K562 (cell line): ENCODE data around the gene SLC39A13. TPM values are rescaled to one million over a fixed set of nuclear protein-coding genes. Genes with fewer than 3 reads are reported as not detected.

Source experiments
- BRF1 ChIP-seq: IDR thresholded peaks from 3 replicates; pipeline ENCODE4 v1.6.1; 2011; ENCODE audit warnings: borderline replicate concordance, mild to moderate bottlenecking; ENCODE audit not compliant: insufficient read length; ENCODE audit errors: extremely low read depth
- CSDE1 ChIP-seq, 2 experiments: fragments of 450-650 bp; IDR thresholded peaks; 2 replicates each; pipeline ENCODE4 v1.6.1; 2016; ENCODE audit warnings: mild to moderate bottlenecking in 1 of 2
- DPF2 ChIP-seq: fragments of 450-650 bp; IDR thresholded peaks from 2 replicates; pipeline ENCODE4 v1.6.1; 2016
- ELF4 ChIP-seq: fragments of 450-650 bp; formaldehyde crosslinking; IDR thresholded peaks from 2 replicates; pipeline ENCODE4 v1.4.0; 2022; ENCODE audit warnings: missing genetic modification characterization
- ELK3 ChIP-seq: fragments of 450-650 bp; formaldehyde crosslinking; IDR thresholded peaks from 2 replicates; pipeline ENCODE4 v1.4.0; 2020; ENCODE audit warnings: mild to moderate bottlenecking
- FOXA1 ChIP-seq: fragments of 450-650 bp; IDR thresholded peaks from 2 replicates; pipeline ENCODE4 v1.6.1; 2016; ENCODE audit warnings: mild to moderate bottlenecking, borderline replicate concordance
- GABPB1 ChIP-seq: sonication (generic); formaldehyde crosslinking; IDR thresholded peaks from 2 replicates; pipeline ENCODE4 v1.8.0; 2022; ENCODE audit warnings: mild to moderate bottlenecking, missing genetic modification reagents
- L3MBTL2 ChIP-seq: fragments of 450-650 bp; IDR thresholded peaks from 2 replicates; pipeline ENCODE4 v1.6.1; 2016; ENCODE audit warnings: mild to moderate bottlenecking, moderate library complexity
- MAZ ChIP-seq, 2 experiments: fragments of 450-650 bp in 1 of 2; sonication (generic) in 1 of 2; formaldehyde crosslinking; IDR thresholded peaks in 1 of 2; conservative IDR thresholded peaks in 1 of 2; 2 replicates each; pipeline versions ENCODE4 v1.4.0 to v1.5.0; 2020; ENCODE audit warnings: mild to moderate bottlenecking in 1 of 2, missing genetic modification reagents in 1 of 2
- MLX ChIP-seq, 2 experiments: fragments of 450-650 bp in 1 of 2; sonication (generic) in 1 of 2; formaldehyde crosslinking; conservative IDR thresholded peaks; 2 replicates each; pipeline versions ENCODE4 v1.4.0 to v1.8.1; 2020 to 2022; ENCODE audit warnings: mild to moderate bottlenecking in 1 of 2, missing genetic modification reagents in 1 of 2
- NFE2L1 ChIP-seq: fragments of 450-650 bp; IDR thresholded peaks from 2 replicates; pipeline ENCODE4 v1.6.1; 2016; ENCODE audit warnings: missing genetic modification characterization, low read depth, mild to moderate bottlenecking, missing compliant biosample characterization, moderate library complexity, borderline replicate concordance
- PYGO2 ChIP-seq: fragments of 450-650 bp; IDR thresholded peaks from 2 replicates; pipeline ENCODE4 v1.6.1; 2016; ENCODE audit warnings: mild to moderate bottlenecking, missing genetic modification characterization, moderate library complexity, missing compliant biosample characterization
- RB1 ChIP-seq: fragments of 450-650 bp; IDR thresholded peaks from 2 replicates; pipeline ENCODE4 v1.6.1; 2017; ENCODE audit warnings: low read depth, mild to moderate bottlenecking
- SIRT6 ChIP-seq: IDR thresholded peaks from one replicate; pipeline ENCODE4 v1.6.1; 2012; ENCODE audit warnings: low read depth, mild to moderate bottlenecking, control low read depth, inconsistent platforms, low read length, moderate library complexity
- SMAD4 ChIP-seq: fragments of 250-450 bp; sonication (Bioruptor Pico); conservative IDR thresholded peaks from 2 replicates; pipeline ENCODE4 v1.8.0; 2021; ENCODE audit warnings: inconsistent platforms, mild to moderate bottlenecking, moderate library complexity
- SREBF1 ChIP-seq: fragments of 150-350 bp; IDR thresholded peaks from 2 replicates; pipeline ENCODE4 v1.6.1; 2014; ENCODE audit warnings: antibody characterized with exemption, low read depth, low read length, borderline replicate concordance
- SRSF1 ChIP-seq: fragments of 200-400 bp; formaldehyde crosslinking; IDR thresholded peaks from 2 replicates; pipeline ENCODE4 v1.6.1; 2017; ENCODE audit warnings: mild to moderate bottlenecking, low read depth, low read length, moderate library complexity
- STAT5B ChIP-seq: fragments of 250-450 bp; sonication (Bioruptor Pico); IDR thresholded peaks from 2 replicates; pipeline ENCODE4 v1.8.0; 2021; ENCODE audit warnings: mild to moderate bottlenecking, inconsistent platforms
- TEAD2 ChIP-seq: fragments of 450-650 bp; IDR thresholded peaks from 2 replicates; pipeline ENCODE4 v1.6.1; 2016; ENCODE audit warnings: missing genetic modification characterization, control low read depth, missing compliant biosample characterization
- TFE3 ChIP-seq: fragments of 450-650 bp; formaldehyde crosslinking; IDR thresholded peaks from 2 replicates; pipeline ENCODE4 v1.4.0; 2020; ENCODE audit warnings: mild to moderate bottlenecking, mixed read lengths
- ZNF174 ChIP-seq: fragments of 250-450 bp; sonication (Bioruptor Pico); IDR thresholded peaks from 2 replicates; pipeline ENCODE4 v1.4.0; 2020; ENCODE audit warnings: mild to moderate bottlenecking
- ZNF280B ChIP-seq: fragments of 250-450 bp; sonication (Bioruptor Pico); IDR thresholded peaks from 2 replicates; pipeline ENCODE4 v1.5.1; 2021; ENCODE audit warnings: mild to moderate bottlenecking
- ZNF668 ChIP-seq: fragments of 250-450 bp; sonication (Bioruptor Pico); IDR thresholded peaks from 2 replicates; pipeline ENCODE4 v1.8.0; 2022; ENCODE audit warnings: mild to moderate bottlenecking, inconsistent platforms
- ZNF695 ChIP-seq: fragments of 450-650 bp; formaldehyde crosslinking; IDR thresholded peaks from 2 replicates; pipeline ENCODE4 v1.4.0; 2020; ENCODE audit warnings: mild to moderate bottlenecking, moderate library complexity
- ZNF77 ChIP-seq: fragments of 250-450 bp; sonication (Bioruptor Pico); IDR thresholded peaks from 2 replicates; pipeline ENCODE4 v1.5.0; 2020
- polyA plus RNA-seq, 8 experiments: library from polyadenylated mRNA; depleted of rRNA in 4 of 8; stranded (reverse) in 5 of 8; unstranded in 3 of 8; fragments of >200 nt; fragmentation: Nextera tagmentation in 2 of 8; fragmentation: Illumina TruSeq in 1 of 8; extraction: Ambion mirVana in 2 of 8; extraction: Trizol in 1 of 8; gene quantifications; 2 replicates each; pipeline versions ENCODE4 v1.2.1 to v1.2.3, GENCODE V29; 2011 to 2014; ENCODE audit warnings: inconsistent platforms in 1 of 8, missing spikeins in 1 of 8
- total RNA-seq, 7 experiments: library from RNA; depleted of rRNA in 6 of 7; stranded (reverse); fragments of >200 nt in 6 of 7; fragmentation: Illumina TruSeq in 2 of 7; extraction: Trizol in 2 of 7; gene quantifications; 2 replicates each; pipeline versions ENCODE4 v1.2.1 to v1.2.3, GENCODE V29; 2011 to 2021; ENCODE audit warnings: low replicate concordance in 1 of 7

The SLC39A13 gene
- total and polyA plus RNA-seq, 9 of the 15 experiments (the other 6 are each of a cell fraction or from before 2014, with no cell fraction given) = 0.17 to 15.9 (median 3.2) TPM

GRCh38 chr11:47376525-47377371 is 31.6 kb upstream of the SLC39A13 start (continued):
- TF ChIP-seq ELK3 (CRISPR knock-in tag) = no peak
- TF ChIP-seq FOXA1 = no peak
- no peak for TF ChIP-seq BRF1
- no peak for TF ChIP-seq GABPB1 (CRISPR knock-in tag)
- no peak for TF ChIP-seq CSDE1 (IDR thresholded peaks at IDR 0.05)
- peak; percentile 78 for TF ChIP-seq DPF2
- TF ChIP-seq ZNF174 = no peak
- TF ChIP-seq SREBF1 = no peak
- TF ChIP-seq MLX (CRISPR knock-in tag; conservative IDR thresholded peaks at IDR 0.05) = no peak
- TF ChIP-seq RB1 = no peak
- TF ChIP-seq SIRT6 = no peak
- no peak for TF ChIP-seq TEAD2 (tag)
- no peak for TF ChIP-seq ZNF668 (CRISPR knock-in tag)
- TF ChIP-seq MAZ (CRISPR knock-in tag; conservative IDR thresholded peaks at IDR 0.05 in 1 of 2, IDR thresholded peaks at IDR 0.05 in 1 of 2) = peak in 1 of 2 experiments; percentile 34; a peak in 2 of 4 replicates
- TF ChIP-seq L3MBTL2 = no peak
- no peak for TF ChIP-seq NFE2L1
- TF ChIP-seq SMAD4 (CRISPR knock-in tag) = 0 out of 2 replicates have a peak, but pooled peaks have one; percentile 30
- no peak for TF ChIP-seq STAT5B (CRISPR knock-in tag)
- no peak for TF ChIP-seq ZNF77 (CRISPR knock-in tag)
- no peak for TF ChIP-seq SRSF1
- TF ChIP-seq ZNF695 = no peak
- no peak for TF ChIP-seq ZNF280B (CRISPR knock-in tag)
- no peak; the same call in 1 of the 2 replicates for TF ChIP-seq PYGO2 (tag)
- TF ChIP-seq TFE3 (CRISPR knock-in tag) = no peak
- no peak for TF ChIP-seq ELF4 (CRISPR knock-in tag)
